Urinary bladder (tissue), 4 donors: Measurements from ENCODE around the gene B4GALNT4. TPM values are rescaled to one million over a fixed set of nuclear protein-coding genes. Genes with fewer than 3 reads are reported as not detected.
"Not testable (repeated sequence)": the region's sequence is repeated elsewhere in the genome, so short reads cannot be mapped to it uniquely, and the experiment has no call there.

ENCODE experiments used
- DNase-seq: peaks from one replicate; pipeline ENCODE4 v3.0.0-alpha.2; 2015; ENCODE audit errors: extremely low spot score
- H3K27ac ChIP-seq: one replicate; pipeline ENCODE4 v1.5.1; 2013; ENCODE audit warnings: low read depth, mild to moderate bottlenecking, moderate library complexity
- H3K36me3 ChIP-seq: one replicate; pipeline ENCODE4 v1.6.1; 2013; ENCODE audit warnings: mild to moderate bottlenecking, moderate library complexity; ENCODE audit not compliant: insufficient read depth
- H3K4me1 ChIP-seq: one replicate; pipeline ENCODE4 v1.6.1; 2013; ENCODE audit warnings: mild to moderate bottlenecking, moderate library complexity; ENCODE audit not compliant: insufficient read depth
- H3K4me3 ChIP-seq: one replicate; pipeline ENCODE4 v1.5.1; 2013; ENCODE audit warnings: low read depth, low read length
- WGBS: extraction: QIAGEN DNeasy Blood & Tissue Kit; methylation state at CpG from one replicate; pipeline ENCODE4 v1.1.7; 2013; 5-methylcytosine and 5-hydroxymethylcytosine counted together
- polyA plus RNA-seq: library from polyadenylated mRNA; stranded (reverse); fragments of 200-250 nt; gene quantifications from one replicate; pipeline ENCODE4 v1.2.3, GENCODE V29; 2013
- total RNA-seq: library from RNA; depleted of rRNA; stranded (reverse); fragments of >200 nt; gene quantifications from one replicate; pipeline ENCODE4 v1.2.3, GENCODE V29; 2014
- donor health status: healthy with polysubstance abuse.
- donor health status: healthy.

B4GALNT4 gene
- total RNA-seq (13.4 TPM), polyA plus RNA-seq (5.1 TPM)

GRCh38 chr11:369336-370018 is at the start of gene B4GALNT4:
TSS of gene B4GALNT4 (plus strand) at chr11:369499. CDS start at chr11:369804, 305 bp downstream.
- no peak for DNase-seq
- no peaks in the 10 kb centered on the region for H3K36me3 ChIP-seq
- WGBS = 2% methylated on average over 96 of the region's 118 CpGs
- H3K4me3 ChIP-seq = peak within 1 kb of the TSS; percentile 48
- no peaks in the 10 kb centered on the region for H3K4me1 ChIP-seq
- H3K27ac ChIP-seq = no peak within 1 kb of the TSS

GRCh38 chr11:319888-320273 is 49.4 kb upstream of the B4GALNT4 start:
- not testable (repeated sequence) for DNase-seq, H3K4me1 ChIP-seq
- WGBS = 5% methylated on average over 9 of the region's 10 CpGs

GRCh38 chr11:324156-324555 is 45.1 kb upstream of the B4GALNT4 start:
- 52% methylated on average over 11 of the region's 11 CpGs for WGBS
- Histone ChIP-seq H3K27ac (peak overlapping the region; percentile 39), H3K4me3 (no peak overlapping the region), H3K36me3 (no peaks in the 10 kb centered on the region), H3K4me1 (no peaks in the 10 kb centered on the region)
- DNase-seq = no peak

More at GRCh38 chr11:319888-320273, 49.4 kb upstream of the B4GALNT4 start:
- H3K27ac ChIP-seq = peak overlapping the region; percentile 55
- not testable (repeated sequence) for H3K36me3 ChIP-seq
- peak overlapping the region; percentile 67 for H3K4me3 ChIP-seq

GRCh38 chr11:324593-325517 is 44.4 kb upstream of the B4GALNT4 start:
- peak overlapping the region; percentile 39 for H3K27ac ChIP-seq
- H3K4me3 ChIP-seq, H3K36me3 ChIP-seq, DNase-seq, H3K4me1 ChIP-seq: not testable (repeated sequence)
- 23% methylated on average over 29 of the region's 34 CpGs for WGBS

- H3K4me1 ChIP-seq = no peaks in the 10 kb centered on the region
- peak overlapping the region; percentile 83 for H3K27ac ChIP-seq
- WGBS = 85% methylated on average over 30 of the region's 30 CpGs
- H3K36me3 ChIP-seq = no peaks in the 10 kb centered on the region
- H3K4me3 ChIP-seq = no peak overlapping the region
- DNase-seq = no peak
These were observed 43.3 kb upstream of the B4GALNT4 start for GRCh38 chr11:325796-326591.

- H3K27ac ChIP-seq = peak overlapping the region; percentile 83
- H3K4me3 ChIP-seq = no peak overlapping the region
- no peaks in the 10 kb centered on the region for H3K4me1 ChIP-seq
- no peak for DNase-seq
- H3K36me3 ChIP-seq = no peaks in the 10 kb centered on the region
- 66% methylated on average over 6 of the region's 6 CpGs for WGBS
These were observed 42.8 kb upstream of the B4GALNT4 start for GRCh38 chr11:326592-326841.

GRCh38 chr11:326842-327580 is 42.3 kb upstream of the B4GALNT4 start:
- no peak overlapping the region for H3K4me3 ChIP-seq
- H3K27ac ChIP-seq = peak overlapping the region; percentile 83
- no peaks in the 10 kb centered on the region for H3K36me3 ChIP-seq
- DNase-seq = no peak
- no peaks in the 10 kb centered on the region for H3K4me1 ChIP-seq
- 25% methylated on average over 19 of the region's 19 CpGs for WGBS

- no peaks in the 10 kb centered on the region for H3K36me3 ChIP-seq
- no peaks in the 10 kb centered on the region for H3K4me1 ChIP-seq
- DNase-seq = no peak
- WGBS = 95% methylated on average over 3 of the region's 3 CpGs
- H3K27ac ChIP-seq = no peak overlapping the region
- no peak overlapping the region for H3K4me3 ChIP-seq
These were observed 41.7 kb upstream of the B4GALNT4 start for GRCh38 chr11:327581-327923.

GRCh38 chr11:328012-328411 is 41.3 kb upstream of the B4GALNT4 start:
- Histone ChIP-seq H3K4me3 (no peak overlapping the region), H3K36me3 (no peaks in the 10 kb centered on the region), H3K27ac (no peak overlapping the region), H3K4me1 (no peaks in the 10 kb centered on the region)
- DNase-seq = no peak
- 97% methylated on average over 13 of the region's 13 CpGs for WGBS

- H3K27ac ChIP-seq, H3K4me1 ChIP-seq, H3K36me3 ChIP-seq, DNase-seq, H3K4me3 ChIP-seq: not testable (repeated sequence)
- WGBS = 93% methylated on average over 15 of the region's 15 CpGs
These were observed 40.7 kb upstream of the B4GALNT4 start for GRCh38 chr11:328516-329100.

- no peaks in the 10 kb centered on the region for H3K36me3 ChIP-seq
- no peak overlapping the region for H3K4me3 ChIP-seq
- no peaks in the 10 kb centered on the region for H3K4me1 ChIP-seq
- 97% methylated on average over 2 of the region's 2 CpGs for WGBS
- H3K27ac ChIP-seq = no peak overlapping the region
- no peak for DNase-seq
These were observed 39.4 kb upstream of the B4GALNT4 start for GRCh38 chr11:329886-330253.

GRCh38 chr11:330307-330693 is 39.0 kb upstream of the B4GALNT4 start:
- DNase-seq = no peak
- 80% methylated on average over 14 of the region's 14 CpGs for WGBS
- H3K27ac ChIP-seq = no peak overlapping the region
- no peaks in the 10 kb centered on the region for H3K36me3 ChIP-seq
- no peak overlapping the region for H3K4me3 ChIP-seq
- H3K4me1 ChIP-seq = no peaks in the 10 kb centered on the region
